GM19452 (cell line): Measurements from ENCODE around the gene HS3ST6.
"Not testable (repeated sequence)": the region's sequence is repeated elsewhere in the genome, so short reads cannot be mapped to it uniquely, and the experiment has no call there.

Experiments
- ATAC-seq: cut with Tn5 transposase; IDR thresholded peaks from one replicate; pipeline ENCODE4 v1.9.1; 2021; ENCODE audit not compliant: unreplicated experiment

Gene HS3ST6

GRCh38 chr16:1929578-1930337 is 11.5 kb upstream of the HS3ST6 start:
- peak; percentile 90 for ATAC-seq

GRCh38 chr16:1929105-1929504 is 10.9 kb upstream of the HS3ST6 start:
- ATAC-seq = no peak

- no peak for ATAC-seq
Observed at GRCh38 chr16:1926271-1926670, 8.1 kb upstream of the HS3ST6 start.

- no peak for ATAC-seq
Observed at GRCh38 chr16:1924095-1924494, 5.9 kb upstream of the HS3ST6 start.

- ATAC-seq = no peak
Observed at GRCh38 chr16:1923299-1924034, 5.3 kb upstream of the HS3ST6 start.

- ATAC-seq = no peak
Observed at GRCh38 chr16:1922357-1922756, 4.1 kb upstream of the HS3ST6 start.

- ATAC-seq = no peak
Observed at GRCh38 chr16:1920727-1921171, 2.5 kb upstream of the HS3ST6 start.

GRCh38 chr16:1920122-1920521 is 1.9 kb upstream of the HS3ST6 start:
- not testable (repeated sequence) for ATAC-seq

GRCh38 chr16:1919327-1919998 is 1.2 kb upstream of the HS3ST6 start:
- no peak for ATAC-seq

GRCh38 chr16:1917665-1918350 is 407 bp downstream of the HS3ST6 start:
- no peak for ATAC-seq

GRCh38 chr16:1917056-1917664 is 1.1 kb downstream of the HS3ST6 start:
- ATAC-seq = no peak

GRCh38 chr16:1916640-1916990 is 1.6 kb downstream of the HS3ST6 start:
- ATAC-seq = no peak

GRCh38 chr16:1915732-1916639 is 2.2 kb downstream of the HS3ST6 start:
- no peak for ATAC-seq

- ATAC-seq = no peak
Observed at GRCh38 chr16:1914988-1915387, 3.2 kb downstream of the HS3ST6 start.

- ATAC-seq = no peak
Observed at GRCh38 chr16:1914084-1914608, 4.1 kb downstream of the HS3ST6 start.

- no peak for ATAC-seq
Observed at GRCh38 chr16:1913327-1914083, 4.7 kb downstream of the HS3ST6 start.

- no peak for ATAC-seq
Observed at GRCh38 chr16:1912215-1912543, 6.0 kb downstream of the HS3ST6 start.

- ATAC-seq = no peak
Observed at GRCh38 chr16:1911467-1912214, 6.6 kb downstream of the HS3ST6 start.
